GM19397 (cell line): Measurements from ENCODE around the gene JPT2.
"Not testable (repeated sequence)": the region's sequence is repeated elsewhere in the genome, so short reads cannot be mapped to it uniquely, and the experiment has no call there.

Experiments used
- ATAC-seq: cut with Tn5 transposase; IDR thresholded peaks from one replicate; pipeline ENCODE4 v1.9.1; 2021; ENCODE audit warnings: mild to moderate bottlenecking, moderate library complexity; ENCODE audit not compliant: unreplicated experiment

The JPT2 gene

DNA sequence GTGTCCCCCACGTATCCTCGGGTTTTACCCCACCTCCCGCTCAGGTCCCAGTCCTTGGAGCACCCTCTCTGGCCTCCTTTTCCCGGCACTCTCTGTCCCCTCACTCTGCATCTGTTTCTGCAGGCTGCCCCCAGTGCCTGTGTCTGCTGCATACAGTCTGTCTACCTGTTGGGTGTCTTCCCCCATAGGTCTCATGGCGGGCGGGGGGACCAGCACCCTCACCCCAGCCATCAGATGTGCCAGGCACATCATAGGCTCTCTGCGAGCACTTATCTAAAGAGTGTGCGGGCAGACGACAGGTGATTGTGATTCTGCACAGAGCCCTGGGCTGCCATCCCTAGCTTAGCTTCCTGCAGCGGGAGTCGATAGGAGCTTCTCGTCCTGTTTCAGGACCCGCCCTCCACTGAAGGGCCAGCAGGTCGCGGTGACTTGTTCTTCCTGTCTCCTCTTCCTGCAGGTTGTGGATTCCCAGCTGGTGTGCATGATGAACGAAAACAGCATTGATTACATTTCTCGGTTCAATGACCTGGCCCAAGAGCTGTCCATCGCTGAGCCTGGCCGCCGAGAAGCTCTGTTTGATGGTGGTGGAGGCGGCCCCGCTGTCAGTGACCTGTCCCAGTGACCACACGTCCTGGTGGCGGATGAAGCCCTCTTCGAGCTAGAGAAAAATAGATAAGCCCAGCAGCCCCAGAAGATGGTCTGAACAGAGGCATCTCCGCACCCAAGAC lies 4.5 kb upstream of the JPT2 start:
- no peak for ATAC-seq

DNA sequence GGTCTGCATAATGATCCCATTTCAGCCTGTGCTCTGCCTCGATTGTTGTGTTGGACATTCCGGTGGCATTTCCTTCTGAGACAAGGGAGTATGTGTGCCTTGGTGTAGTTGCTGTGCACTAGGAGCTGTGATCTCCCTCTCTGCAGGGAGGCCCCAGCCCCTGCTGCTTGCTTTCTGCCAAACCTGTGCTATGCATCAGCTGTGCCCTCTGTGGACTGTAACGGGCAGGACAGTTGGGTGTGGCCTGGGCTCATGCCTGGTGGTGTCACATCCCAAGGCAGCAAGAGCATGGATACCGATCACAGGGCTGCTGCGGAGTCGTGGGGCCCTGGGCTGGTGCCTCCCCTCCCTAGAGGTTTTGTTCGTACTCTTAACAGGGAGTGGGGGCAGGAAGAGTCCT lies 3.8 kb upstream of the JPT2 start:
- ATAC-seq: no peak

DNA sequence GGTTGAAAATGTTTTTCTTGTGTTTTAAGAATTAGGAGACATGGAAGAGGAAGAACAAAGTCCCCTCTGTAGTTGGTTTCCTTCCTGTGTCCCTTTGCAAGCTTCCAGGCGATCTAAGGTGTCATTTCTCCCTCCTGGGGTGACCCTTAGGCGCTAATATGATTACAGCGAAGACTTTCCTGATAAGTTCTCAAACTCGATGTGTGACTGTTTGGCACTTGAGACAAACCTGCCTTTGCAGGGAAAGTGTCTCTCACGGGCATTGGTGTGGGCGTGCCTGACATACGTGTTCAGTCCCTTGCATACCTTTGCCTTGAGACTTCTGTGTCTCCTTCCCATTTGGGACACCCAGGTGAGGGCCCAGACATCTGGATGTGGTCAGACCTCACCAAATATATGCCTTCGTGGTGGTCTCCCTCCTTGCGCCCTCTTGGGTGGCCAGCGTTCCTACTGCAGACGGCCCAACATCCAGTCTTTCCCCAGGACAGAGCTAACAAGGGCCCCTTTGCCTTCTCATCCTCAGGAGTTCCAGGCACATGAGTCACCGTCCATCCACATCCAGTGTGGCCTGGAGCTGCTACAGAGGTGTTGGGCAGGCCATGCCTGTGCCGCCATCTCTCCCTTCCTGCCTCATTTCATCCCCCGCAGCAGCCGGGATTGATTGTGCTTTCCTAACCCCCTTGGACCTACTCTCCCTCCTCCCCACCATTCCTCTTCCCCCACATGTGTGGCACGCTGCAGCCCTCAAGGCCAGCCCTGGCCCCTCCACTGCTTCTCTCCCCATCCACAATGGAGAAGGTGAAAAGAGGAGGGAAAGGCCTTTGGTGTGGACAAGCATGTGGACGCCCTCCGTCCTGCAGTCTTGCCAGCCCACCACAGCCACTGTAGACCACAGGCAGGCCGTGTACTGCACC lies 3.1 kb upstream of the JPT2 start:
- no peak for ATAC-seq

DNA sequence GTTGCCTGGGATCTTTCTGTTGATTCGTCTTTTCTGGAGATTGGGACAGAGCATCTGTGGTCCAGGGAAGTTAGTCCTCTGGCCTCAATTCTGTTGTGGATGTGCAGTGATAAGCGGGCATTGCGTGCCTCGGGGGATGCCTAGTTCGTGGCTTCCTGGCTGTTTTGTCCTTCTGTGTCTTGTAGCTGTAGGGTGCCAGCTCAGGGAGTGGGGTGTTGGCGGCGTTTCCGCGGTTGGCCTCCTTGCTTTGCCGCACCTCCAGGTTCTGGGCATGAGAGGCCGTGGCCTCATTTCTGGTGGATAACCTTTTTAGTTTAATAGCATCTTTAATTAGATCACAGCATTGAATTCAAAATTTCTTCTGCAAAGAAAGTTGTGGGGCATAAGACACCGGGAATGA lies 1.4 kb upstream of the JPT2 start:
- ATAC-seq: no peak

DNA sequence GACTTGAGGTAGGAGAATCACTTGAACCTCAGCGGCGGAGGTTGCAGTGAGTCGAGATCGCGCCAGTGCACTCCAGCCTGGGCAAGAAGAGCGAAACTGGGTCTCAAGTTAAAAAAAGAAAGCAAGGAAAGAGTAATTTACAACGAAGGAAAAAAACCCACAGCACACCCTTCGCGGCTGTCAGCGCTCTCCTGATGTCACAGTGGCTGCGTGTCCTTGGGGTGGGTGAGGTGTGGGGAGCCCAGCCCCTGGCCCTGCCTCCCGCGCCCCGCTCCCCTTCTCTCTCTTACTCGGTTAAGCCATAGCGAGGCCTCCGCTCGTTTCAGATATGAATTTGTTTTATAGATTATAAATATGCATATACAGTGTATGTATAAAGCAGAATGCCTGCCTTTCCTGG lies 740 bp upstream of the JPT2 start:
- ATAC-seq: no peak

DNA sequence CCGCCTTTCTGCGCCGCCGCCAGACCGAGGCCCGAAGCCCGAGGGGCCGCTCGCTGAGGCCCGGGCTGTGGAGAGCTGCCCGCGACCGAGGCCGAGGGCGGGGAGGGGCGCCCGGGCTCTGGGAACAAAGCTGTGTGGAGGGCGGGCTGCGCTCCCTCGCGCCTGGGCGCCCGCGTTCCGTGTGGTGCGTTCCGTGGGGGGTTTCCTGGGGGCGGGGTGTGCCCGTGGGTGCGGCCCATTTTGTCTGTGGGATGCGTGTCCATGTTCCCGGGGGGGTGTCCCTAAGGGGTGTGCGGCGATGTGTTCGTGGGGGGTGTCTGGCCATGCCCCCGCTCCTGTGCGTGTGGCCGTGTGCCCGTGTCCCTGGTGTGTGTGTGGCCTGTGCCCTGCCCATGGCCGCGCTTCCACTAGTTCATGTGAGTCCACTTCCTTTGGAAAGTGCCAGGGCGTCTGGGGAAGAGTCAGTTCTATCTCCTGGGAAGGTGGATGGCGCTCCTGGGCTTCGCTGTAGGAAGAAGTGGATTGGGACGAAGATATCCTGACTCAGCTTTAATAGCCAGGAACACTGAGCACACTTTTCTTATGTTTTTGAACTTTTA lies 520 bp downstream of the JPT2 start:
- ATAC-seq: peak; percentile 5

DNA sequence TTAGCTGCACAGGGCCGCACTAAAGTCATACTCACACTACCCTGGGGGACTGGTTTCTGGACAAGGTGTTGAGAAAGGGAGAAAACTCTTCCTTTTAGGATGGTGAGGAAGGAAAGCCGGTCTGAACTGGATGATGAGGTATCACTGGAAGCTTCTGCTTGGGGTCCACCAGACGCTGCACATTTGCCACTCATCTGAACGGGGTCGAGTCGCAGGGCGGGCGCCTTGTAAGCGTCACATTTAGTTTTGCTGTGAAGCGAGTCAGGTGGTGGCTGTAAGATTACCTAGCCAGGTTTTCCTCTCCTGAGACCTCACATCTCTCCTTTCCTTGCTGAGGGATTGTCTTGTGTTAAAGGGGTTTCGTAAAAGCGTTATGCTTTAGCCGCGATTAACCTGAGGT lies 2.3 kb downstream of the JPT2 start:
- no peak for ATAC-seq

DNA sequence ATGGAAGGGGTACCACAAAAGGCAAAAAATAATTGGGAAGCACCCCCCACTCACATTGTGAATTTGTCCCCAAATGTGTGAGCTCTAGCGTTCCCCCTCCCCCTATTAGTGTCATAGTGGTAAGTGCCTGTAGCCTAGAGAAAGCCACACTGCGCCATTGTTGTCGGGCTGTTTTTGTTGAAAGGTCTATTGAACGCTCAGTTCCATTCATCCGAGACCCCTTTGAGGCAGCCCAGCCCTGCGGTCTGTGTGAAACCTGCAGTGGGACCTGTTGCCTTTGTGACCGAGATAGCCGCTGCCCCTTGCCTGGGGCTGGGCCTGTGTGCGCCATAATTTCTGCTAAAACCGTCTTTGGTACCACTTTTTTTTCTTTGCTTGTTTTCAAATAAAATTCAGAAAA lies 3.0 kb downstream of the JPT2 start:
- no peak for ATAC-seq

DNA sequence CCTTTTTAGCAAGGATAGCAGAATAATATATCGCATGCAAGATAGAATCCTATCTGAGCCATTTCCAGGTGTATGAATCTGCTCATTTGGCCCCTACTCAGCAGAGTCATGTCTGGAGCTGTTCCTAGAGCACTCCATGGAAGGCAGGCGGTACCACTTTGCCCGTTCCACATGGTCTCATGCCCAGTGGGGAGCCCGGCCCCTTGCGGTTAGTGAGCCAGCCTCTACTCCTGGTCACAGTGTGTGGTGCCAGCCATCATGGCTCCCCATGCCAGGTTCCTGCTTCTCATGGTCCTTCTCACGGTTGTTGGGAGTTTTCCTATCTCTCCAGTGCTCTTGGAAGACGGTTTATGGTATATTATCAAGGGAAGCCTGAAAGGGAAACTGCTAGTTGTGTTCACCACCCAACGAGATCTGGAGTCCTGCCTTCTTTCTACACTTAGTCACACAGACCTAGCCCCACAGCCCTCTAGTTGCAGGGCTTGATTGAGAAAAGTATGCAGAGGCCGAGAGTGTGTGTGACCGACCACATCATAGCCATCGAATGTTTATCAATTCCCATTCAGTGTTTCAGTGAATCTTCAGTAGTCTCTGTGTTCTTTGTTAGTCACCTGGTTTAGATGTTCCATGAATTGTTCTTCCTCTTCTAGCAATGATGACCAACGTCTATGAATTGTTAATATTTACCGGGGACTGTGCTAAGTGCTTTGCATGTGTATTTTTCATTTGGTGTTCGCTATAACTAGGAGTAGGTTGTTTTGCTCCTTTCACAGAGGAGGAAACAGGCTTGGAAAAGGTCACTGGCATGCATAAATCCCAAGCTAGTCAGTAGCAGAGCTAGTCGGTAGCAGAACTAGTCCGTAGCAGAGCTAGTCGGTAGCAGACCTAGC lies 9.6 kb downstream of the JPT2 start:
- ATAC-seq: no peak

DNA sequence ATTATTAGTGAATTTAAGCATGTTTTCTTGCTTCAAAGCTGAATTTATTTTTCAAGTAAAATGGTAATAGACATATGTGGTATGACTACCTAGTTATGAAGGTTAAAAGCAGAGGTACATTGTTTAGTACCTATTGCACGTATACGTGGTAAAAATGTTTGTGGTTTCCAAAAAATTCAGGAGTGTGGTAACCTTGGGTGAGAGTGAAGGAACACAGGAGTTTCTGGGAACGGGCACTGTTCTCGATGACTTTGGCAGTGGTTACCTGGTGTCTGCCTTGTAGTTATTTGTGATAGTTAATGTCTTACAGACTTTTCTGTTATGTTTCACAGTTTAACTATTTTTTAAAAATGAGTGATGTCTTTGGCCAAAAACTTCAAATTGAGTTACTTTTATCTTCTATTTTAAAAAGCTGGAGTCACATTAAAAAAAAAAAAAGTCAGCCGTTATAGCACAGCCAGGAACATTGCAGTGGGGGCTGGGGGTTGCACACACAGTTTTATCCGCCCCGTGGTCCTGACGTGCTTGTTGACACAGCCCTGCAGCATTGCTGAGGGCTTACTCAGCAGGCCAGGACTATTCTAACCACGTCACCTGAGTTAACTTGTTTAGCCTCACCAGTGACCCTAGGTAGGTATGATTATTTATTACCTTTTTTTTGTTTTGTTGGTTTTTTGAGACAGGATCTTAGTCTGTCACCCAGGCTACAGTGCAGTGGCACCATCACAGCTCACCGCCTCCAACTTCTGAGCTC lies 10.9 kb downstream of the JPT2 start:
- ATAC-seq: no peak

DNA sequence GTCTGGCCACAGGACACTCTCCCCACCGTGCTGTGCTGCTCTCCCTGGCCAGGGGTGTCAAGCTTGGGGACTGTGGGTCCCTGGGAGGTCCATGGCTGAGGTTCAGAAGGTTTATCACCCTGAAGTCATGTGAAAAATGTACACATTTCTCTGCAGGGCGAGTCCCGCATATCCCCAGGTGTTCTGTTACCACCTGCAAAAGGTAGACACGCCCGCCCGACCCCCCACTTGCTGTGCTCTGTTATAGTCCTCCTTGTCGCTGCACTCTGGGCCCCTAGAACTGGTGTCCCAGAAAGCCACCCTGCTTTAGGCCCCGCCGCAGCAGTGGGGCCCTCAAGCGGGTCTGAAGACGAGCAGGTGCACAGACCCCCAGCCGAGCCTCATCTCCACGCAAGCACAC lies 11.8 kb downstream of the JPT2 start:
- no peak for ATAC-seq

DNA sequence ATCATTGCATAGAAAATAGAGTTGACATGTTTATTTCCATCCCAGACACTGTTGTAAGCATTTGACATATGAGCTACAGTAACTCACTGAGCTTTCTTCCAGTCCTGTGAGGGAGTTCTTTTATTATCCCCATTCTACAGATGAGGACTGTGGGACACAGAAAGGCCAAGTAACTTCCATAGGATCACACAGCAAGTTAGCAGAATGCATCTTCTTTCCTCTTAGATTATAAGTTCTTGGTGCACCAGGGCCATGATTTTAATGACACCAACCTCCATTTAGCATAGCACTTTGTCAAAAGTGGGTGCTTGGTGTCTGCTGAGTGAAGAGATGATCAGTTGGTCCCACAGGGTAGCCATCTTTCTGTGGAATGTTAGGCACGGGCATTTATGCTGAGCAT lies 12.7 kb downstream of the JPT2 start:
- ATAC-seq: no peak

DNA sequence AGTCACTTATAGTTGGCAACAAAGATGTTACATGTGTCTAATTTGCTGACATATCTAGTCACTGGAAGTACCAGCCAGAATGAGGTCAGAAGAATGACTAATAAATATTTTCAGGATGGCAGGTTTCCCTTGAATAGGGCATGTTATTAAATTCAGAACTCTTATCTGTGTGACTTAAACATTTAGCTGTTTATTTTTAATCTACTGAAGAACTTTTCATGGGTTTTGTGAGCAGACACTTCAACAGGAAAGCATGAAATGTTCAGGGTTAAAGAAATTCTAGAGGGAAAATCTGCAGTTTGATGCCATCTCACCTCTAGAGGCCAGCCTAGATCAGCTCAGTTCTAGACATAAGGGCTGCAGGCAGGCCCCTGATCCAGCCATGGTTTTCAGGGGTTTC lies 13.2 kb downstream of the JPT2 start:
- ATAC-seq: no peak

DNA sequence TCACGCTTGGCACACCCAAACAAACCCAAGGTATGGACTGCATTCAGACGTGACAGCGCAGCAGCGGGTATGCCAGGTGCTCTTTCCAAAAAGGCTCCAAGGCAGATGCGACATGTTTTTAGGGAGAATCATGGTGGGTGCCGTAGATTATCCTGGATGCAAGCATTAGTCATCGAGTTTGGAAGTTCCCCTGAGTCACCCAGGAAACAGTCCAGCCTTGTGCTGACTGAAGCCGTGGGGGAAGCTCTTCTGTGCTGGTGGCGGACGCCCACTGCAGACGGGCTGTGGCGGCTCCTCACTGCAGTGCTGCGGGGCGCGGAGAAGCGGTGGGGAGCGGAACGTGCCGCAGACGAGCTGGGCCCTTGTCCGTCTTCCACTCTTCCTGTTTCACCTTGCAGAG lies 13.9 kb downstream of the JPT2 start:
- no peak for ATAC-seq

DNA sequence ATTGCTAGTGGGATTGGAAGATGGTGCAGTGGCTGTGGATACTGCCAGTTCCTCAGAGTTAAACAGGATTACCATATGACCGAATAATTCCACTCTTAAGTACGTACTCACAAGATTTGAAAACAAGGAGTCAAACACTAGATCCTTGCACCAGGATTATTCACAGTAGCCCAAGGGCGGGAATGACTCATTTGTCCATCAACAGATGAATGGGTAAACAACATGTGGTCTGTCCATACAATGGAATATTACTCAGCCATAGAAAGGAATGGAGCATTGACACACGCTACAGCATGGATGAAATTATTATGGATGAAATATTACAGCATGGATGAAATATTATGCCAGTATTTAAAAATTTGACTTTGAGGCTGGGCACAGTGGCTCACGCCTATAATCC lies 18.8 kb downstream of the JPT2 start:
- ATAC-seq: no peak

DNA sequence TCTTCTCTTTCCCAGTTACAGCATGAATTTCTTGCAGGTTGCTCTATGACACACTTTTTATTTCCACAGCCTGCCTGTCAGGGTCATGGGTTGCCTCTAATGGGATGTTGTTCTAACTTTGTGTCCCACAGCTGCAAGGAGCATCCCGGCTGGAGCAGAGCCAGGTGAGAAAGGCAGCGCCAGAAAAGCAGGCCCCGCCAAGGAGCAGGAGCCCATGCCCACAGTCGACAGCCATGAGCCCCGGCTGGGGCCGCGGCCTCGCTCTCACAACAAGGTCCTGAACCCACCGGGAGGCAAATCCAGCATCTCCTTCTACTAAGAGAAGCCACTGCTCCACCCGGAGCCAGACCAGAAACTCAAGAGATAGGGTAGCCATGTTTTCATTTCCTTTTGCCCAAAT lies 20.6 kb downstream of the JPT2 start:
- no peak for ATAC-seq

DNA sequence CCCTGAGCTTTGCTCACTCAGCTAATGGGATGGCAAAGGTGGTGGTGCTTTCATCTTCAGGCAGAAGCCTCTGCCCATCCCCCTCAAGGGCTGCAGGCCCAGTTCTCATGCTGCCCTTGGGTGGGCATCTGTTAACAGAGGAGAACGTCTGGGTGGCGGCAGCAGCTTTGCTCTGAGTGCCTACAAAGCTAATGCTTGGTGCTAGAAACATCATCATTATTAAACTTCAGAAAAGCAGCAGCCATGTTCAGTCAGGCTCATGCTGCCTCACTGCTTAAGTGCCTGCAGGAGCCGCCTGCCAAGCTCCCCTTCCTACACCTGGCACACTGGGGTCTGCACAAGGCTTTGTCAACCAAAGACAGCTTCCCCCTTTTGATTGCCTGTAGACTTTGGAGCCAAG lies 22.2 kb downstream of the JPT2 start:
- no peak for ATAC-seq

DNA sequence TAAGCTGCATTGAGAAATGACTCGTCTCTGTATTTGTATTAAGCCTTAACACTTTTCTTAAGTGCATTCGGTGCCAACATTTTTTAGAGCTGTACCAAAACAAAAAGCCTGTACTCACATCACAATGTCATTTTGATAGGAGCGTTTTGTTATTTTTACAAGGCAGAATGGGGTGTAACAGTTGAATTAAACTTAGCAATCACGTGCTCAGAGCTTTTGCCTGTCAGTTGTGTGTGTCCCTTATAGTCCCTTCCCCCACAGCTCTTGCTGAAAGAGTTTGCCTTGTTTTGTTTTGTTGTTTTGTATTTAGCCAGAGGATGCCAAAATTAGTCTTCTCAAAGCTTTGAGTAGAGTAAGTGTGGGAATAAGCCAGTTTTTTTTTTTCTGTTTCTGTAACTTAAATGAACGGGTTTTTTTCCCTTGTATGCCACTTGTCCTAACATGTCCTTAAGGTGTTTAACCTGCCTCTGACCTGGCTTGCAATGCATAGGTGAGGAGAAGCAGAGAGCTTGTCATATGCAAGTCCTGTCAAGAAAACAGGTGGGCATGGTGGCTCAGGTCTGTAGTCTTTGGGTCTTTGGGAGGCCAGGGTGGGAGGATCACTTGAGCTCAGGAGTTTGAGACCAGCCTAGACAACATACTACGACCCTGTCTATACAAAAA lies 23.3 kb downstream of the JPT2 start:
- ATAC-seq: no peak

DNA sequence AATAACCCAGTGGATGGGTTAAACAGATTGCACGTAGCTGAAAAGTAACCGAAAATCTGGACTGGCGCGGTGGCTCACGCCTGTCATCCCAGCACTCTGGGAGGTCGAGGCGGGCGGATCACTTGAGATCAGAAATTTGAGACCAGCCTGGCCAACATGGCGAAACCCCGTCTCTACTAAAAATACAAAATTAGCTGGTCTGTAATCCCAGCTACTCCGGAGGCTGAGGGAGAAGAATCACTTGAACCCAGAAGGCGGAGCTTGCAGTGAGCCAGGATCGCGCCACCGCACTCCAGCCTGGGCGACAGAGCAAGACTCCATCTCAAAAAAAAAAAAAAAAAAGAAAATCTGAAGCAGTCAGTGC lies 27.2 kb downstream of the JPT2 start:
- ATAC-seq: not testable (repeated sequence)
